HCT116 (cell line): Measurements from ENCODE around the gene FARP1. TPM values are rescaled to one million over a fixed set of nuclear protein-coding genes. Genes with fewer than 3 reads are reported as not detected.

Experiments
- ATAC-seq: fragments of 200-7000 bp; cut with Tn5 transposase; 2 replicates; pipeline ENCODE4 v1.9.1; 2020; ENCODE audit warnings: mild to moderate bottlenecking, moderate library complexity
- BruUV-seq: library from RNA; stranded (reverse); fragments of 400-500 nt; replicated peaks from 2 replicates; lab custom pipeline; 2021; lab: Mats Ljungman, UMichigan
- CTCF ChIA-PET: fragments of 300-600 bp; sonication (Branson Sonifier 250); formaldehyde crosslinking; loops from one replicate; lab custom pipeline; 2021; ENCODE audit warnings: antibody characterized with exemption; lab: Charles Lee
- POLR2A ChIA-PET: fragments of 300-600, 350-600 bp; sonication (Branson Sonifier 250); formaldehyde crosslinking; loops from one replicate; lab custom pipeline; 2021; ENCODE audit warnings: antibody characterized with exemption; lab: Charles Lee
- RAD21 ChIA-PET, 2 experiments: fragments of 300-600 bp; sonication (Branson Sonifier 250); formaldehyde crosslinking; loops; one replicate each; lab custom pipeline; 2023; ENCODE audit warnings: low total read pairs in 2 of 2; ENCODE audit not compliant: uncharacterized antibody in 2 of 2, unreplicated experiment in 2 of 2, low non-redundant PET in 1 of 2; lab: Charles Lee
- DNase-seq: peaks from one replicate; pipeline ENCODE4 v3.0.0-alpha.2; 2010; ENCODE audit warnings: low read depth, low spot score
- H2AFZ ChIP-seq: fragments of 200-600 bp; shearing (Covaris generic), sonication (generic); 2 replicates; pipeline ENCODE4 v1.6.1; 2017; ENCODE audit warnings: low read depth, mixed run types, mixed read lengths, antibody characterized with exemption, low read length; ENCODE audit not compliant: poor library complexity, severe bottlenecking
- H3K27ac ChIP-seq: 2 replicates; pipeline ENCODE4 v1.5.1; 2012; ENCODE audit warnings: low read depth, low read length
- H3K27me3 ChIP-seq: fragments of 200-600 bp; sonication (generic); 2 replicates; pipeline ENCODE4 v1.6.1; 2016; ENCODE audit warnings: mixed run types, low read length, mixed read lengths; ENCODE audit not compliant: insufficient read depth
- H3K36me3 ChIP-seq, 2 experiments: fragments of 200-500 bp in 1 of 2; fragments of 200-600 bp in 1 of 2; sonication (Bioruptor generic) in 1 of 2; sonication (generic) in 1 of 2; 2 replicates each; pipeline versions ENCODE4 v1.5.1 to v1.6.1; 2014 to 2016; ENCODE audit warnings: low read length in 2 of 2, inconsistent platforms in 1 of 2, mixed read lengths in 1 of 2, mixed run types in 1 of 2; ENCODE audit not compliant: insufficient read depth in 2 of 2, control insufficient read depth in 1 of 2
- H3K4me1 ChIP-seq, 2 experiments: fragments of 200-600 bp in 1 of 2; sonication (generic) in 1 of 2; 2 replicates each; pipeline versions ENCODE4 v1.5.1 to v1.6.1; 2012 to 2017; ENCODE audit warnings: low read length in 2 of 2, inconsistent platforms in 1 of 2, mild to moderate bottlenecking in 1 of 2, mixed read lengths in 1 of 2, mixed run types in 1 of 2, moderate library complexity in 1 of 2; ENCODE audit not compliant: insufficient read depth in 2 of 2, control insufficient read depth in 1 of 2
- H3K4me2 ChIP-seq: fragments of 200-600 bp; sonication (generic); 2 replicates; pipeline ENCODE4 v1.6.1; 2017; ENCODE audit warnings: mixed run types, low read length, mixed read lengths
- H3K4me3 ChIP-seq, 2 experiments: fragments of 200-600 bp in 1 of 2; sonication (generic) in 1 of 2; replicated peaks in 1 of 2; 2 replicates each; pipeline ENCODE4 v1.5.1; 2011 to 2016; ENCODE audit warnings: low read length in 2 of 2, control low read depth in 1 of 2, low read depth in 1 of 2, mild to moderate bottlenecking in 1 of 2, mixed read lengths in 1 of 2, mixed run types in 1 of 2
- H3K79me2 ChIP-seq: fragments of 200-600 bp; sonication (generic); 2 replicates; pipeline ENCODE4 v1.6.1; 2017; ENCODE audit warnings: mild to moderate bottlenecking, mixed run types, low read length, moderate library complexity, mixed read lengths; ENCODE audit not compliant: insufficient read depth
- H3K9ac ChIP-seq: fragments of 200-600 bp; sonication (generic); 2 replicates; pipeline ENCODE4 v1.6.1; 2016; ENCODE audit warnings: low read length, mixed read lengths
- H3K9me2 ChIP-seq: fragments of 200-600 bp; sonication (generic), shearing (Covaris generic); 2 replicates; pipeline ENCODE4 v1.6.1; 2017; ENCODE audit warnings: mixed run types, mild to moderate bottlenecking, moderate library complexity; ENCODE audit not compliant: insufficient read depth
- H3K9me3 ChIP-seq, 2 experiments: fragments of 200-500 bp in 1 of 2; fragments of 200-600 bp in 1 of 2; sonication (Bioruptor generic) in 1 of 2; sonication (generic) in 1 of 2; 2 replicates each; pipeline ENCODE4 v1.6.1; 2014 to 2017; ENCODE audit warnings: low read length in 2 of 2, mixed read lengths in 2 of 2, inconsistent platforms in 1 of 2, low read depth in 1 of 2, mild to moderate bottlenecking in 1 of 2, mixed run types in 1 of 2, moderate library complexity in 1 of 2; ENCODE audit not compliant: control insufficient read depth in 1 of 2, insufficient read depth in 1 of 2
- H4K20me1 ChIP-seq: fragments of 200-600 bp; sonication (generic), shearing (Covaris generic); 2 replicates; pipeline ENCODE4 v1.6.1; 2017; ENCODE audit warnings: mixed run types, mild to moderate bottlenecking, moderate library complexity; ENCODE audit not compliant: insufficient read depth
- CEBPB ChIP-seq: IDR thresholded peaks from 2 replicates; pipeline ENCODE4 v1.6.1; 2012; ENCODE audit warnings: low read depth
- ELF1 ChIP-seq: IDR thresholded peaks from 2 replicates; pipeline ENCODE4 v1.6.1; 2012; ENCODE audit warnings: low read depth, borderline replicate concordance
- EZH2 ChIP-seq: fragments of 200-600 bp; sonication (generic); IDR thresholded peaks from 2 replicates; pipeline ENCODE4 v1.6.1; 2017; ENCODE audit warnings: antibody characterized with exemption, mixed run types
- EZH2phosphoT487 ChIP-seq: fragments of 200-600 bp; IDR thresholded peaks from 2 replicates; pipeline ENCODE4 v1.6.1; 2018; ENCODE audit warnings: antibody characterized with exemption, borderline replicate concordance
- ZFX ChIP-seq: fragments of 450-650 bp; IDR thresholded peaks from 2 replicates; pipeline ENCODE4 v1.6.1; 2017
- intact Hi-C: fragments of 100-400 bp; cut with micrococcal nuclease; formaldehyde crosslinking; loops from 2 replicates; pipeline ENCODE4 v1.10.0; 2022
- total RNA-seq: library from RNA; stranded (reverse); gene quantifications from one replicate; pipeline ENCODE4 v1.2.1, GENCODE V29; 2021; ENCODE audit not compliant: unreplicated experiment
- TF ChIP-seq, protein P1 (sequence below): IDR thresholded peaks from 2 replicates; pipeline ENCODE4 v1.6.1; 2012; ENCODE audit warnings: low read depth

Gene FARP1
- total RNA-seq, 1 experiment from 2014 or later, result 30.5 TPM

DNA sequence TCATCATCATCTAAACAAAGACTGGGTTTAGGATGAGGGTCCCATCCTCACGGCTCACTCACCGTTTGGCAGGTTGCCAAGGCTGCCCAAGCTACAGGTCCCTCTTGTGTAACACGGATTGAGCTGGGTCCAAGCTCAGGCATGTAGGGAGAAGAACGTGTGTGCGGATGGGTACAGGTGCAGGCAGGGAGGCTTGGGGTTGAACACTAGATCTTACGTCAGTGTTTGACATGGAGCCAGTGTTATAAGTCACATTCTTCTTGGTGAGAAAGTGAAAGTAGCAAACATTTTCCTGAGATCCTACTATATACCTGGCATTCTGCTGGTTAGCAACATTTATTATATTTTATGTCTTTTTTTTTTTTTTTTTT, 171.0 kb downstream of the FARP1 start (continued):
- TF ChIP-seq, protein P1, sequence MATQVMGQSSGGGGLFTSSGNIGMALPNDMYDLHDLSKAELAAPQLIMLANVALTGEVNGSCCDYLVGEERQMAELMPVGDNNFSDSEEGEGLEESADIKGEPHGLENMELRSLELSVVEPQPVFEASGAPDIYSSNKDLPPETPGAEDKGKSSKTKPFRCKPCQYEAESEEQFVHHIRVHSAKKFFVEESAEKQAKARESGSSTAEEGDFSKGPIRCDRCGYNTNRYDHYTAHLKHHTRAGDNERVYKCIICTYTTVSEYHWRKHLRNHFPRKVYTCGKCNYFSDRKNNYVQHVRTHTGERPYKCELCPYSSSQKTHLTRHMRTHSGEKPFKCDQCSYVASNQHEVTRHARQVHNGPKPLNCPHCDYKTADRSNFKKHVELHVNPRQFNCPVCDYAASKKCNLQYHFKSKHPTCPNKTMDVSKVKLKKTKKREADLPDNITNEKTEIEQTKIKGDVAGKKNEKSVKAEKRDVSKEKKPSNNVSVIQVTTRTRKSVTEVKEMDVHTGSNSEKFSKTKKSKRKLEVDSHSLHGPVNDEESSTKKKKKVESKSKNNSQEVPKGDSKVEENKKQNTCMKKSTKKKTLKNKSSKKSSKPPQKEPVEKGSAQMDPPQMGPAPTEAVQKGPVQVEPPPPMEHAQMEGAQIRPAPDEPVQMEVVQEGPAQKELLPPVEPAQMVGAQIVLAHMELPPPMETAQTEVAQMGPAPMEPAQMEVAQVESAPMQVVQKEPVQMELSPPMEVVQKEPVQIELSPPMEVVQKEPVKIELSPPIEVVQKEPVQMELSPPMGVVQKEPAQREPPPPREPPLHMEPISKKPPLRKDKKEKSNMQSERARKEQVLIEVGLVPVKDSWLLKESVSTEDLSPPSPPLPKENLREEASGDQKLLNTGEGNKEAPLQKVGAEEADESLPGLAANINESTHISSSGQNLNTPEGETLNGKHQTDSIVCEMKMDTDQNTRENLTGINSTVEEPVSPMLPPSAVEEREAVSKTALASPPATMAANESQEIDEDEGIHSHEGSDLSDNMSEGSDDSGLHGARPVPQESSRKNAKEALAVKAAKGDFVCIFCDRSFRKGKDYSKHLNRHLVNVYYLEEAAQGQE, result no peak
- TF ChIP-seq ZFX (no peak), EZH2 (no peak)

DNA sequence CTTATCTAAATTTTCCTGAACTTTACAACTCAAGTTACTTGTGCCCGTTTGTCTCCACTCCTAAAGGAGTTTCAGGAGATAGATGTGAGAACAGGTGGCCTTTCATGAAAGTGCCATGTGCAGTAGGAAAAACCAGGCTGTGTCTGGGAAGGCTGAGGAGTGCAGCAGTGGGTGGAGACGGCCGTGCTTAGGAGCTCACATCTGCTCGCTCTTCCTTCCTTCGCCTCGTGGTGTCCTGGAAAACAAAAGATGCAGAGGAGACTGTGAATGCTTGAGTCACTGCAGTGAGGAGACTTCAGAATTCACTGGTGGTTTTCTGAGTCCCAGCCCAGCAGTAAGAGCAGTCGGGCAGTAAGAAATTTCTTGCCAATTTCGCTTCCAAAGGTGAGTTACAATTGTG, 172.6 kb downstream of the FARP1 start:
- TF ChIP-seq ELF1 (no peak), CEBPB (no peak), EZH2phosphoT487 (no peak)
- RAD21 ChIA-PET, result no interaction called here
- intact Hi-C loops, result no loop called here
- POLR2A ChIA-PET, result no interaction called here
- Histone ChIP-seq H3K4me2 (no peak overlapping the region), H3K79me2 (no peaks in the 10 kb centered on the region), H3K27ac (no peak overlapping the region), H3K4me1 (no peaks in the 10 kb centered on the region), H3K9me3 (no peaks in the 10 kb centered on the region), H3K4me3 (no peak overlapping the region), H3K36me3 (no peaks in the 10 kb centered on the region), H3K9ac (no peak overlapping the region), H4K20me1 (no peaks in the 10 kb centered on the region), H3K27me3 (no peaks in the 10 kb centered on the region), H3K9me2 (no peaks in the 10 kb centered on the region), H2AFZ (no peak overlapping the region)
- BruUV-seq, result no TSS peak
- CTCF ChIA-PET, result no interaction called here
- DNase-seq, result no peak
- no peak for ATAC-seq
